Trophoblast cell (in vitro differentiated cells and primary cell): ENCODE results near the gene COL12A1.

Source experiments
- DNase-seq, 2 donors: peaks; one replicate each; pipeline ENCODE4 v3.0.0-alpha.2; 2016
- H2AFZ ChIP-seq: 2 replicates; pipeline ENCODE4 v1.6.1; 2013; ENCODE audit warnings: low read length, moderate library complexity, mild to moderate bottlenecking; ENCODE audit not compliant: insufficient read depth, poor library complexity
- H2AK5ac ChIP-seq: 2 replicates; pipeline ENCODE4 v1.6.1; 2013; ENCODE audit warnings: mild to moderate bottlenecking, low read length
- H2BK120ac ChIP-seq: 2 replicates; pipeline ENCODE4 v1.6.1; 2013; ENCODE audit warnings: low read length, mild to moderate bottlenecking, moderate library complexity; ENCODE audit not compliant: insufficient read depth, poor library complexity
- H2BK12ac ChIP-seq: 2 replicates; pipeline ENCODE4 v1.6.1; 2013; ENCODE audit warnings: mild to moderate bottlenecking, low read length, moderate library complexity
- H2BK5ac ChIP-seq: 2 replicates; pipeline ENCODE4 v1.6.1; 2013; ENCODE audit warnings: low read length, low read depth, moderate library complexity, mild to moderate bottlenecking; ENCODE audit not compliant: poor library complexity
- H3K14ac ChIP-seq: 2 replicates; pipeline ENCODE4 v1.6.1; 2013; ENCODE audit warnings: mild to moderate bottlenecking, low read length
- H3K18ac ChIP-seq: 2 replicates; pipeline ENCODE4 v1.6.1; 2013; ENCODE audit warnings: mild to moderate bottlenecking, low read length
- H3K23ac ChIP-seq: 2 replicates; pipeline ENCODE4 v1.6.1; 2013; ENCODE audit warnings: low read length
- H3K27ac ChIP-seq: 2 replicates; pipeline ENCODE4 v1.5.1; 2013; ENCODE audit warnings: low read depth, mild to moderate bottlenecking, inconsistent platforms, low read length, moderate library complexity
- H3K27me3 ChIP-seq: 2 replicates; pipeline ENCODE4 v1.6.1; 2013; ENCODE audit warnings: inconsistent platforms, mild to moderate bottlenecking, low read length, moderate library complexity; ENCODE audit not compliant: insufficient read depth
- H3K36me3 ChIP-seq, 2 experiments: 1 replicate in 1 of 2; 2 replicates in 1 of 2; pipeline ENCODE4 v1.6.1; 2013; ENCODE audit warnings: low read length in 2 of 2, mild to moderate bottlenecking in 2 of 2, moderate library complexity in 1 of 2; ENCODE audit not compliant: insufficient read depth in 2 of 2, control insufficient read depth in 1 of 2
- H3K4ac ChIP-seq: 2 replicates; pipeline ENCODE4 v1.6.1; 2013; ENCODE audit warnings: low read depth, mild to moderate bottlenecking, low read length, moderate library complexity
- H3K4me1 ChIP-seq, 2 experiments: 1 replicate in 1 of 2; 2 replicates in 1 of 2; pipeline ENCODE4 v1.6.1; 2013; ENCODE audit warnings: low read length in 2 of 2, mild to moderate bottlenecking in 2 of 2, moderate library complexity in 1 of 2; ENCODE audit not compliant: insufficient read depth in 2 of 2, control insufficient read depth in 1 of 2
- H3K4me2 ChIP-seq: 2 replicates; pipeline ENCODE4 v1.6.1; 2013; ENCODE audit warnings: inconsistent platforms, mild to moderate bottlenecking, low read length, moderate library complexity
- H3K4me3 ChIP-seq: 2 replicates; pipeline ENCODE4 v1.5.1; 2013; ENCODE audit warnings: mild to moderate bottlenecking, low read depth, low read length, inconsistent platforms
- H3K79me1 ChIP-seq: one replicate; pipeline ENCODE4 v1.6.1; 2013; ENCODE audit warnings: low read length
- H3K79me2 ChIP-seq: 2 replicates; pipeline ENCODE4 v1.6.1; 2013; ENCODE audit warnings: low read length, mild to moderate bottlenecking; ENCODE audit not compliant: control insufficient read depth, insufficient read depth, poor library complexity
- H3K9ac ChIP-seq: 2 replicates; pipeline ENCODE4 v1.6.1; 2013; ENCODE audit warnings: mild to moderate bottlenecking, low read length
- H3K9me3 ChIP-seq: 2 replicates; pipeline ENCODE4 v1.6.1; 2013; ENCODE audit warnings: low read depth, mild to moderate bottlenecking, control low read depth, inconsistent platforms, low read length; ENCODE audit not compliant: insufficient read depth
- H4K12ac ChIP-seq: 2 replicates; pipeline ENCODE4 v1.6.1; 2013; ENCODE audit warnings: low read depth, mild to moderate bottlenecking, low read length, moderate library complexity
- H4K8ac ChIP-seq: 2 replicates; pipeline ENCODE4 v1.6.1; 2013; ENCODE audit warnings: low read depth, mild to moderate bottlenecking, low read length, moderate library complexity
- H4K91ac ChIP-seq: one replicate; pipeline ENCODE4 v1.6.1; 2013; ENCODE audit warnings: low read depth, mild to moderate bottlenecking, low read length, moderate library complexity
- WGBS: extraction: QIAGEN DNeasy Blood & Tissue Kit; methylation state at CpG from one replicate; pipeline ENCODE4 v1.1.7; 2013; ENCODE audit warnings: missing lambda C conversion rate; ENCODE audit not compliant: insufficient read length, insufficient coverage; ENCODE audit errors: extremely low coverage; 5-methylcytosine and 5-hydroxymethylcytosine counted together

Gene COL12A1

DNA sequence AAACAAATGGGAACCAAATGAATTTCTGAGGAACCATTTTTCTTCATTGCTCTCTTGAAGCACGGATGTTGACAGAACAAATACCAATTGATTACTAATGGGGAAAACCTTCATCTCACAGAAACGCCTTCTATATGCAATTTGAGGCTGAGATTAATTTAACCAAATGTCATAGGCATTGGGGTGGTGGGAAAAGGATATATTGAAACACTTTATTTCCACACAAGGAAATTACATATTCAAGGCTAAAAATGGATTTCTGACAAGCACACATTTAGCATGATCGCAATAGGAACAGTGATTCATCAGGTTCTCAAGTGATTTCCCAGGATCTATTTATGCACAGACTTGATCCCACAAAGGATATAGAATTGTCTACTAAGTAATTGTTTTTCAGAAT is 88.9 kb downstream of the COL12A1 start:
- H3K4me3 ChIP-seq, result no peak overlapping the region
- no peak overlapping the region for H3K27ac ChIP-seq

GRCh38 chr6:75115481-75115880 is 90.4 kb downstream of the COL12A1 start:
- H2AK5ac ChIP-seq, result no peak overlapping the region
- H3K23ac ChIP-seq, result no peak overlapping the region
- no peak overlapping the region for H2AFZ ChIP-seq
- H3K27me3 ChIP-seq, result no peaks in the 10 kb centered on the region
- no peak overlapping the region for H3K14ac ChIP-seq
- H3K79me1 ChIP-seq, result peaks cover 2% of the 10 kb centered on the region
- no peaks in the 10 kb centered on the region for H3K9me3 ChIP-seq
- H3K9ac ChIP-seq, result no peak overlapping the region
- no peak overlapping the region for H4K8ac ChIP-seq
- no peak overlapping the region for H3K27ac ChIP-seq
- no peaks in the 10 kb centered on the region for H3K79me2 ChIP-seq
- peak overlapping the region; percentile 21 for H3K4me2 ChIP-seq
- H2BK120ac ChIP-seq, result no peak overlapping the region
- H4K12ac ChIP-seq, result no peak overlapping the region
- H3K4me1 ChIP-seq, result no peaks in the 10 kb centered on the region
- no peak overlapping the region for H2BK5ac ChIP-seq
- H3K4ac ChIP-seq, result no peak overlapping the region
- WGBS, result no CpG with 5 or more reads among the region's 3 CpGs
- H4K91ac ChIP-seq, result no peak overlapping the region
- no peak overlapping the region for H3K18ac ChIP-seq
- H3K4me3 ChIP-seq, result no peak overlapping the region
- DNase-seq, result peak; percentile 70 to 90
- H2BK12ac ChIP-seq, result no peak overlapping the region
- peaks cover 2% of the 10 kb centered on the region in 2 experiments for H3K36me3 ChIP-seq

More for the DNA sequence above, 88.9 kb downstream of the COL12A1 start:
- Histone ChIP-seq H4K12ac (no peak overlapping the region), H3K14ac (no peak overlapping the region), H3K27me3 (no peaks in the 10 kb centered on the region), H3K4me1 (no peaks in the 10 kb centered on the region), H3K4me2 (no peak overlapping the region), H3K9me3 (no peaks in the 10 kb centered on the region), H2BK5ac (no peak overlapping the region), H3K36me3 (peaks cover 2% of the 10 kb centered on the region in 2 experiments), H2AK5ac (no peak overlapping the region), H3K4ac (no peak overlapping the region), H2AFZ (no peak overlapping the region), H3K18ac (no peak overlapping the region), H4K91ac (no peak overlapping the region), H3K79me2 (no peaks in the 10 kb centered on the region), H3K23ac (no peak overlapping the region), H3K9ac (no peak overlapping the region), H4K8ac (no peak overlapping the region), H2BK12ac (no peak overlapping the region), H3K79me1 (peaks cover 2% of the 10 kb centered on the region), H2BK120ac (no peak overlapping the region)
- no CpG with 5 or more reads among the region's 3 CpGs for WGBS
- DNase-seq, result peak in 1 of 2 donors; percentile 20

DNA sequence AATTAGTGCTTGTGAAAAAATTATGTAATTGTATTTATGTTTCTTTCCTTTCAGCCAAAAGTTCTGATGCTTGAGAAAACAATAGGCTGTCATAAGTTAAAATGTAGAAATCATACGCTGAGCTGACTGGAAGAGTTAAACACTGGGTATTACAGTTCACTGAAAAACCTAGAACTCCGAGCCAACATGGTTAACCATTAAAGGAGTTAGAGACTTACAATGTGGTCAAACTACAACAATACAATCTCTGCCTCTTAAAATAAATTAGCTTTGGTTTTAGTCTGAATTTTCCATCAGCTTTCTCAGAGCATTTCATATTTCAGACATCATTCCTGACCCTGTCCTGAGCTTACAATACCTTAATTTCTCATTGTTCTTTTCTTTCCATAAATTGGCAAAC is 91.0 kb downstream of the COL12A1 start:
- Histone ChIP-seq H2BK5ac (no peak overlapping the region), H3K9me3 (no peaks in the 10 kb centered on the region), H2AK5ac (no peak overlapping the region), H4K8ac (no peak overlapping the region), H3K9ac (no peak overlapping the region), H3K79me1 (peaks cover 2% of the 10 kb centered on the region), H2BK12ac (no peak overlapping the region), H3K36me3 (peaks cover 2% of the 10 kb centered on the region in 2 experiments), H3K4me3 (no peak overlapping the region), H3K79me2 (no peaks in the 10 kb centered on the region), H3K4me2 (no peak overlapping the region), H3K27me3 (no peaks in the 10 kb centered on the region), H3K4me1 (no peaks in the 10 kb centered on the region), H3K27ac (no peak overlapping the region), H3K23ac (no peak overlapping the region), H2AFZ (no peak overlapping the region), H2BK120ac (no peak overlapping the region), H4K91ac (no peak overlapping the region), H4K12ac (no peak overlapping the region), H3K4ac (no peak overlapping the region), H3K18ac (no peak overlapping the region), H3K14ac (no peak overlapping the region)
- no peak for DNase-seq
- WGBS, result no CpG with 5 or more reads among the region's 2 CpGs

DNA sequence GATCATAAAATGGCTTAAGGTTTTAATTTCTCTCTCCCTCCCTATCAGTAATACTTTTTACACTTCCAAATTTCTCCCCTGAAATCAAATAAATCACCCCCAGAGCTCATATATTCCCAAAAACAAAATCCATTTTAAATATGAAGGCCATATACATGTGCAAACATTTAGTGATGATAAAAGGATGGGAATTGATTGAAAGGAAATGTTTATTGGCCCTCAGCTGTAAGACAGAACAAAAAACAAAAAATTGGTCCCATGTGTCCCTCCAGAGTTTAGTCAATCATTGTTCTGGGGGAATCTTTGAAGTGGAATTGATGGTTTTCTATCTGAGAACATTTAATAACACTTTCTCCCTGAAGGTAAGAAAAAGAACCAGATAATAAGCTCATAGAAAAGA is 91.7 kb downstream of the COL12A1 start:
- no peak overlapping the region for H4K91ac ChIP-seq
- no peak overlapping the region for H3K4ac ChIP-seq
- peaks cover 2% of the 10 kb centered on the region for H3K79me1 ChIP-seq
- H4K12ac ChIP-seq, result no peak overlapping the region
- H2BK5ac ChIP-seq, result no peak overlapping the region
- no peak overlapping the region for H3K18ac ChIP-seq
- no peak overlapping the region for H2AFZ ChIP-seq
- H3K14ac ChIP-seq, result no peak overlapping the region
- H3K4me1 ChIP-seq, result no peaks in the 10 kb centered on the region
- no peak for DNase-seq
- no peak overlapping the region for H2AK5ac ChIP-seq
- no peak overlapping the region for H2BK120ac ChIP-seq
- no peak overlapping the region for H3K27ac ChIP-seq
- H3K36me3 ChIP-seq, result peaks cover 2% of the 10 kb centered on the region in 2 experiments
- H3K79me2 ChIP-seq, result no peaks in the 10 kb centered on the region
- H3K4me3 ChIP-seq, result no peak overlapping the region
- no peak overlapping the region for H2BK12ac ChIP-seq
- H3K9me3 ChIP-seq, result no peaks in the 10 kb centered on the region
- no peaks in the 10 kb centered on the region for H3K27me3 ChIP-seq
- H4K8ac ChIP-seq, result no peak overlapping the region
- no peak overlapping the region for H3K4me2 ChIP-seq
- no peak overlapping the region for H3K9ac ChIP-seq
- H3K23ac ChIP-seq, result no peak overlapping the region
